ENCODE results near the gene IQCM. TPM values are rescaled to one million over a fixed set of nuclear protein-coding genes. Genes with fewer than 3 reads are reported as not detected.

The IQCM gene
- total RNA-seq (not detected), polyA plus RNA-seq (not detected)
- long read RNA-seq, donor 1, result 0 reads
- long read RNA-seq, donor 2, result 0 reads

- Histone ChIP-seq H3K9me3 (no peaks in the 10 kb centered on the region), H3K36me3 (no peaks in the 10 kb centered on the region), H3K4me1 (no peaks in the 10 kb centered on the region), H3K4me3 (no peak within 1 kb of the TSS), H3K27me3 (replicated peaks in 1 of 7) (no peaks in the 10 kb centered on the region), H3K27ac (no peak within 1 kb of the TSS)
- WGBS, 5 donors, result 38 to 61% (median 54%) methylated on average over 1 of the region's 1 CpG
- TF ChIP-seq CTCF (IDR thresholded peaks at IDR 0.05 in 8 of 11, conservative IDR thresholded peaks at IDR 0.05 in 3 of 11), result no peak
- no peak for TF ChIP-seq POLR2A (IDR thresholded peaks at IDR 0.05)
- TF ChIP-seq POLR2AphosphoS5 (IDR thresholded peaks at IDR 0.05), result no peak
- intact Hi-C loops (cut with DNase I; ENCODE audit: low total_unique reads), result no loop called here
- no peak for DNase-seq
These were observed at the start of gene IQCM for GRCh38 chr4:149815743-149816142. IQCM (minus strand) TSS chr4:149815843; CDS start chr4:149742691, 73,152 bp downstream.

- intact Hi-C loops (cut with DNase I; ENCODE audit: low total_unique reads), result no loop called here
- WGBS, 5 donors, result 84 to 94% (median 88%) methylated on average over 3 of the region's 3 CpGs
These were observed 41.8 kb upstream of the IQCM start for GRCh38 chr4:149857446-149857845.

GRCh38 chr4:149845743-149846142 is 30.1 kb upstream of the IQCM start:
- H3K4me3 ChIP-seq, result no peak overlapping the region
- peaks cover 0 to 8% (median 0%) of the 10 kb centered on the region in 8 donors for H3K9me3 ChIP-seq
- no peaks in the 10 kb centered on the region for H3K27me3 ChIP-seq (replicated peaks in 1 of 7)
- H3K36me3 ChIP-seq, result no peaks in the 10 kb centered on the region
- H3K4me1 ChIP-seq, result no peaks in the 10 kb centered on the region
- intact Hi-C loops (cut with DNase I; ENCODE audit: low total_unique reads), result no loop called here
- no peak for DNase-seq
- TF ChIP-seq POLR2AphosphoS5 (IDR thresholded peaks at IDR 0.05) (no peak), POLR2A (IDR thresholded peaks at IDR 0.05) (no peak), CTCF (IDR thresholded peaks at IDR 0.05 in 8 of 11, conservative IDR thresholded peaks at IDR 0.05 in 3 of 11) (no peak)
- no peak overlapping the region for H3K27ac ChIP-seq

More at GRCh38 chr4:149857446-149857845, 41.8 kb upstream of the IQCM start:
- Histone ChIP-seq H3K4me1 (no peaks in the 10 kb centered on the region), H3K27ac (no peak overlapping the region), H3K27me3 (replicated peaks in 1 of 7) (no peaks in the 10 kb centered on the region), H3K4me3 (no peak overlapping the region), H3K9me3 (peaks cover 0 to 20% (median 14%) of the 10 kb centered on the region in 8 donors), H3K36me3 (no peaks in the 10 kb centered on the region)
- DNase-seq, result no peak
- TF ChIP-seq CTCF (IDR thresholded peaks at IDR 0.05 in 8 of 11, conservative IDR thresholded peaks at IDR 0.05 in 3 of 11), result no peak
- TF ChIP-seq POLR2AphosphoS5 (IDR thresholded peaks at IDR 0.05), result no peak
- TF ChIP-seq POLR2A (IDR thresholded peaks at IDR 0.05), result no peak

GRCh38 chr4:149841686-149842085 is 26.0 kb upstream of the IQCM start:
- no peak overlapping the region for H3K4me3 ChIP-seq
- H3K9me3 ChIP-seq, result peaks cover 0 to 8% (median 0%) of the 10 kb centered on the region in 8 donors
- no peak for DNase-seq
- intact Hi-C loops (cut with DNase I; ENCODE audit: low total_unique reads), result no loop called here
- no peak for TF ChIP-seq POLR2AphosphoS5 (IDR thresholded peaks at IDR 0.05)
- TF ChIP-seq CTCF (IDR thresholded peaks at IDR 0.05 in 8 of 11, conservative IDR thresholded peaks at IDR 0.05 in 3 of 11), result no peak
- TF ChIP-seq POLR2A (IDR thresholded peaks at IDR 0.05), result no peak
- 72 to 95% (median 81%) methylated on average over 1 of the region's 1 CpG for WGBS, 5 donors
- H3K4me1 ChIP-seq, result no peaks in the 10 kb centered on the region
- no peaks in the 10 kb centered on the region for H3K36me3 ChIP-seq
- H3K27ac ChIP-seq, result no peak overlapping the region
- no peaks in the 10 kb centered on the region for H3K27me3 ChIP-seq (replicated peaks in 1 of 7)

Data from spleen (tissue), 13 donors.